Lower leg skin (tissue), 3 donors: ENCODE results near the gene RCAN2.

ENCODE experiments used
- POLR2A ChIP-seq, 2 donors: fragments of 450-650 bp; IDR thresholded peaks; one replicate each; pipeline ENCODE4 v1.6.1; 2016 to 2017; ENCODE audit warnings: antibody characterized with exemption in 2 of 2, mild to moderate bottlenecking in 1 of 2, moderate library complexity in 1 of 2
- TF ChIP-seq, protein P1 (sequence below), 3 donors: fragments of 450-650 bp; IDR thresholded peaks; one replicate each; pipeline ENCODE4 v1.5.1; 2016; ENCODE audit warnings: antibody characterized with exemption in 3 of 3, mild to moderate bottlenecking in 3 of 3, moderate library complexity in 2 of 3

- TF ChIP-seq POLR2A (IDR thresholded peaks at IDR 0.05), result no peak
- TF ChIP-seq, protein P1, sequence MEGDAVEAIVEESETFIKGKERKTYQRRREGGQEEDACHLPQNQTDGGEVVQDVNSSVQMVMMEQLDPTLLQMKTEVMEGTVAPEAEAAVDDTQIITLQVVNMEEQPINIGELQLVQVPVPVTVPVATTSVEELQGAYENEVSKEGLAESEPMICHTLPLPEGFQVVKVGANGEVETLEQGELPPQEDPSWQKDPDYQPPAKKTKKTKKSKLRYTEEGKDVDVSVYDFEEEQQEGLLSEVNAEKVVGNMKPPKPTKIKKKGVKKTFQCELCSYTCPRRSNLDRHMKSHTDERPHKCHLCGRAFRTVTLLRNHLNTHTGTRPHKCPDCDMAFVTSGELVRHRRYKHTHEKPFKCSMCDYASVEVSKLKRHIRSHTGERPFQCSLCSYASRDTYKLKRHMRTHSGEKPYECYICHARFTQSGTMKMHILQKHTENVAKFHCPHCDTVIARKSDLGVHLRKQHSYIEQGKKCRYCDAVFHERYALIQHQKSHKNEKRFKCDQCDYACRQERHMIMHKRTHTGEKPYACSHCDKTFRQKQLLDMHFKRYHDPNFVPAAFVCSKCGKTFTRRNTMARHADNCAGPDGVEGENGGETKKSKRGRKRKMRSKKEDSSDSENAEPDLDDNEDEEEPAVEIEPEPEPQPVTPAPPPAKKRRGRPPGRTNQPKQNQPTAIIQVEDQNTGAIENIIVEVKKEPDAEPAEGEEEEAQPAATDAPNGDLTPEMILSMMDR (IDR thresholded peaks at IDR 0.05), result no peak
Measured at GRCh38 chr6:46381057-46381456, 110.2 kb downstream of the RCAN2 start.
